Ishikawa (cell line): ENCODE data around the gene WDR1.

Experiments
- CREB1 ChIP-seq: IDR thresholded peaks from 2 replicates; pipeline ENCODE4 v1.6.1; 2012; ENCODE audit warnings: low read depth
- EP300 ChIP-seq: IDR thresholded peaks from 2 replicates; pipeline ENCODE4 v1.6.1; 2012; ENCODE audit warnings: borderline replicate concordance
- TCF12 ChIP-seq: IDR thresholded peaks from 2 replicates; pipeline ENCODE4 v1.6.1; 2012; ENCODE audit warnings: low read depth
- TF ChIP-seq, protein P1 (sequence below): IDR thresholded peaks from 2 replicates; pipeline ENCODE4 v1.6.1; 2012; ENCODE audit warnings: low read depth, mild to moderate bottlenecking

DNA sequence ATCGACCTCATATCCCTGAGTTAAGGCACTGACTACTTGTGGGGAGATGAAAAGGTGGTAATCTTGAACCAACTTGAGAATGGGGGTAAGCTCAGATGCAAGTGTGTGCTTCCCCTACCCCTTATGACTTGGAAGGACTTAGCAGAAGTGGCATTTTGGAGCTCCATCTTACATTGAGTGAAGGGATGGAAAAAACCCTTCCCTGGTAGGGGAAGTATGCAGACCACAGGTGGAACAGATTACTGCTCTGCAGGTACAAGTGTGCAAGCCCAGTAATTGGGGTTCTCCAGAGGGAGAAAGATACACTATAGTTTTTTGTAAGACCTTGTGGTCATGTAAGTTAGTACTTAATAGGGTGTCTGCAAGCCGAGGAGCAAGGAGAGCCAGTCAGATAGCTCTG, 12.2 kb upstream of the WDR1 start:
- TF ChIP-seq TCF12 (no peak), EP300 (no peak), CREB1 (no peak)
- TF ChIP-seq, protein P1, sequence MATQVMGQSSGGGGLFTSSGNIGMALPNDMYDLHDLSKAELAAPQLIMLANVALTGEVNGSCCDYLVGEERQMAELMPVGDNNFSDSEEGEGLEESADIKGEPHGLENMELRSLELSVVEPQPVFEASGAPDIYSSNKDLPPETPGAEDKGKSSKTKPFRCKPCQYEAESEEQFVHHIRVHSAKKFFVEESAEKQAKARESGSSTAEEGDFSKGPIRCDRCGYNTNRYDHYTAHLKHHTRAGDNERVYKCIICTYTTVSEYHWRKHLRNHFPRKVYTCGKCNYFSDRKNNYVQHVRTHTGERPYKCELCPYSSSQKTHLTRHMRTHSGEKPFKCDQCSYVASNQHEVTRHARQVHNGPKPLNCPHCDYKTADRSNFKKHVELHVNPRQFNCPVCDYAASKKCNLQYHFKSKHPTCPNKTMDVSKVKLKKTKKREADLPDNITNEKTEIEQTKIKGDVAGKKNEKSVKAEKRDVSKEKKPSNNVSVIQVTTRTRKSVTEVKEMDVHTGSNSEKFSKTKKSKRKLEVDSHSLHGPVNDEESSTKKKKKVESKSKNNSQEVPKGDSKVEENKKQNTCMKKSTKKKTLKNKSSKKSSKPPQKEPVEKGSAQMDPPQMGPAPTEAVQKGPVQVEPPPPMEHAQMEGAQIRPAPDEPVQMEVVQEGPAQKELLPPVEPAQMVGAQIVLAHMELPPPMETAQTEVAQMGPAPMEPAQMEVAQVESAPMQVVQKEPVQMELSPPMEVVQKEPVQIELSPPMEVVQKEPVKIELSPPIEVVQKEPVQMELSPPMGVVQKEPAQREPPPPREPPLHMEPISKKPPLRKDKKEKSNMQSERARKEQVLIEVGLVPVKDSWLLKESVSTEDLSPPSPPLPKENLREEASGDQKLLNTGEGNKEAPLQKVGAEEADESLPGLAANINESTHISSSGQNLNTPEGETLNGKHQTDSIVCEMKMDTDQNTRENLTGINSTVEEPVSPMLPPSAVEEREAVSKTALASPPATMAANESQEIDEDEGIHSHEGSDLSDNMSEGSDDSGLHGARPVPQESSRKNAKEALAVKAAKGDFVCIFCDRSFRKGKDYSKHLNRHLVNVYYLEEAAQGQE, result no peak
